HepG2 (cell line): Measurements from ENCODE around the gene IL15RA. TPM values are rescaled to one million over a fixed set of nuclear protein-coding genes. Genes with fewer than 3 reads are reported as not detected.

Experiments
- ATAC-seq: fragments of 200-7000 bp; cut with Tn5 transposase; 3 replicates; pipeline ENCODE4 v1.9.1; 2020; ENCODE audit warnings: mild to moderate bottlenecking, moderate library complexity
- BruUV-seq: library from RNA; stranded (reverse); fragments of 400-500 nt; replicated peaks from 2 replicates; lab custom pipeline; 2021; lab: Mats Ljungman, UMichigan
- CTCF ChIA-PET: fragments of 300-600 bp; formaldehyde crosslinking; extraction: SDS; loops from one replicate; lab custom pipeline; 2021; ENCODE audit warnings: low total read pairs, inconsistent platforms, low intra/inter-chr PET ratio; lab: Yijun Ruan, JAX
- POLR2A ChIA-PET: fragments of 350-600 bp; sonication (Branson Sonifier 250); formaldehyde crosslinking; loops from one replicate; lab custom pipeline; 2020; ENCODE audit warnings: antibody characterized with exemption, inconsistent platforms; lab: Yijun Ruan, JAX
- DNase-seq: peaks from one replicate; pipeline ENCODE4 v3.0.0-alpha.2; 2015; ENCODE audit warnings: low spot score
- FAIRE-seq: peaks from 3 replicates; lab custom pipeline; 2011; peaks lifted over from hg19 to GRCh38; lab: Jason Lieb, UNC
- H2AFZ ChIP-seq: one replicate; pipeline ENCODE4 v1.6.1; 2011; ENCODE audit warnings: low read length, inconsistent platforms
- H3K27ac ChIP-seq: fragments of 300-600 bp; 3 replicates; pipeline ENCODE4 v1.8.0; 2011; ENCODE audit warnings: mixed run types, mild to moderate bottlenecking, mixed read lengths, low read length, inconsistent platforms; ENCODE audit not compliant: insufficient read depth; ENCODE audit errors: extremely low read length
- H3K27me3 ChIP-seq, 2 experiments: fragments of 200-600 bp in 1 of 2; 2 replicates in 1 of 2; 3 replicates in 1 of 2; pipeline versions ENCODE4 v1.6.0 to v1.8.0; 2011; ENCODE audit warnings: low read length in 2 of 2, mild to moderate bottlenecking in 2 of 2, moderate library complexity in 2 of 2, inconsistent platforms in 1 of 2; ENCODE audit not compliant: insufficient read depth in 2 of 2, control insufficient read depth in 1 of 2
- H3K36me3 ChIP-seq, 2 experiments: fragments of 200-600 bp in 1 of 2; replicated peaks in 1 of 2; 2 replicates in 1 of 2; 3 replicates in 1 of 2; pipeline versions ENCODE4 v1.5.1 to v1.8.0; 2011; ENCODE audit warnings: low read length in 2 of 2, inconsistent platforms in 1 of 2; ENCODE audit not compliant: insufficient read depth in 2 of 2, control insufficient read depth in 1 of 2
- H3K4me1 ChIP-seq: 2 replicates; pipeline ENCODE4 v1.5.1; 2012; ENCODE audit warnings: low read length, inconsistent platforms; ENCODE audit not compliant: insufficient read depth
- H3K4me2 ChIP-seq: 2 replicates; pipeline ENCODE4 v1.6.0; 2011; ENCODE audit warnings: low read depth, low read length, inconsistent platforms
- H3K4me3 ChIP-seq, 3 experiments: fragments of 200-600 bp in 1 of 3; sonication (generic), shearing (Covaris generic) in 1 of 3; replicated peaks in 1 of 3; 2 replicates each; pipeline ENCODE4 v1.5.1; 2011 to 2016; ENCODE audit warnings: low read length in 3 of 3, inconsistent platforms in 2 of 3, low read depth in 2 of 3, mild to moderate bottlenecking in 2 of 3, control low read depth in 1 of 3, mixed read lengths in 1 of 3; ENCODE audit not compliant: insufficient read depth in 1 of 3
- H3K79me2 ChIP-seq: one replicate; pipeline ENCODE4 v1.6.1; 2011; ENCODE audit warnings: low read length, inconsistent platforms; ENCODE audit not compliant: insufficient read depth
- H3K9ac ChIP-seq: 2 replicates; pipeline ENCODE4 v1.6.0; 2011; ENCODE audit warnings: mild to moderate bottlenecking, low read depth, low read length, inconsistent platforms; ENCODE audit not compliant: insufficient read depth
- H3K9me3 ChIP-seq: 2 replicates; pipeline ENCODE4 v1.5.1; 2012; ENCODE audit warnings: mild to moderate bottlenecking, low read length
- H4K20me1 ChIP-seq: 2 replicates; pipeline ENCODE4 v1.6.0; 2011; ENCODE audit warnings: inconsistent platforms, mild to moderate bottlenecking, low read length, moderate library complexity; ENCODE audit not compliant: insufficient read depth
- ATM ChIP-seq: fragments of 450-650 bp; IDR thresholded peaks from 2 replicates; pipeline ENCODE4 v1.7.1; 2017; ENCODE audit warnings: mild to moderate bottlenecking, borderline replicate concordance
- CBX2 ChIP-seq, 2 experiments: fragments of 200-600 bp in 1 of 2; sonication (generic); formaldehyde crosslinking in 1 of 2; IDR thresholded peaks; 2 replicates each; pipeline versions ENCODE4 v1.7.0 to v1.8.1; 2018 to 2022; ENCODE audit warnings: low read depth in 2 of 2, low read length in 1 of 2, mild to moderate bottlenecking in 1 of 2, missing genetic modification reagents in 1 of 2
- ISL2 ChIP-seq: sonication (generic); formaldehyde crosslinking; IDR thresholded peaks from 2 replicates; pipeline ENCODE4 v1.5.0; 2020; ENCODE audit warnings: missing genetic modification reagents
- NFE2L2 ChIP-seq: fragments of 150-350 bp; IDR thresholded peaks from 2 replicates; pipeline ENCODE4 v1.6.1; 2014; ENCODE audit warnings: low read length
- SKI ChIP-seq: fragments of 450-650 bp; IDR thresholded peaks from one replicate; pipeline ENCODE4 v1.6.1; 2018; ENCODE audit warnings: mild to moderate bottlenecking; ENCODE audit not compliant: partially characterized antibody
- SNAI1 ChIP-seq: sonication (generic); formaldehyde crosslinking; IDR thresholded peaks from 2 replicates; pipeline ENCODE4 v1.5.0; 2020; ENCODE audit warnings: mild to moderate bottlenecking, missing genetic modification reagents, borderline replicate concordance
- ZFP91 ChIP-seq: sonication (generic); formaldehyde crosslinking; IDR thresholded peaks from 2 replicates; pipeline ENCODE4 v1.9.0; 2022; ENCODE audit warnings: missing genetic modification reagents, mild to moderate bottlenecking, borderline replicate concordance
- ZNF24 ChIP-seq: fragments of 450-650 bp; IDR thresholded peaks from 2 replicates; pipeline ENCODE4 v1.6.1; 2017; ENCODE audit warnings: antibody characterized with exemption, mild to moderate bottlenecking
- ZNF317 ChIP-seq: sonication (generic); formaldehyde crosslinking; IDR thresholded peaks from 2 replicates; pipeline ENCODE4 v1.5.0; 2020; ENCODE audit warnings: mild to moderate bottlenecking, missing genetic modification reagents
- ZNF792 ChIP-seq: IDR thresholded peaks from 2 replicates; pipeline ENCODE4 v1.6.1; 2016
- WGBS: methylation state at CpG from one replicate; pipeline ENCODE4 v1.1.6; 2017; ENCODE audit warnings: low lambda C conversion rate; 5-methylcytosine and 5-hydroxymethylcytosine counted together
- in situ Hi-C: cut with HindIII; loops from 2 replicates; pipeline ENCODE4 v1.10.0; 2017; ENCODE audit warnings: low pct_unique_long_range_greater_than_20kb; ENCODE audit not compliant: extremely low pct_ligation_motif_present
- intact Hi-C: fragments of 100-400 bp; cut with micrococcal nuclease; formaldehyde crosslinking; loops from one replicate; pipeline ENCODE4 v1.10.0; 2022; ENCODE audit not compliant: unreplicated experiment
- polyA plus RNA-seq, 8 experiments: library from polyadenylated mRNA; depleted of rRNA in 3 of 8; stranded (reverse) in 7 of 8; unstranded in 1 of 8; fragments of >200 nt; fragmentation: Illumina TruSeq in 4 of 8; extraction: Trizol in 4 of 8; gene quantifications; 2 replicates each; pipeline versions ENCODE4 v1.2.1 to v1.2.3, GENCODE V29; 2011 to 2016; ENCODE audit warnings: low read depth in 4 of 8, missing spikeins in 1 of 8, mixed read lengths in 1 of 8; ENCODE audit not compliant: insufficient read depth in 1 of 8
- total RNA-seq, 5 experiments: library from RNA; depleted of rRNA; stranded (reverse); fragments of >200 nt; fragmentation: Illumina TruSeq; extraction: Trizol; gene quantifications; 2 replicates each; pipeline ENCODE4 v1.2.3, GENCODE V29; 2016; ENCODE audit warnings: low read depth in 1 of 5
- TF ChIP-seq, protein P1 (sequence below): sonication (generic); formaldehyde crosslinking; IDR thresholded peaks from 2 replicates; pipeline ENCODE4 v1.8.0; 2022; ENCODE audit warnings: missing genetic modification reagents, mild to moderate bottlenecking, borderline replicate concordance

The IL15RA gene
- total and polyA plus RNA-seq, 2 of the 13 experiments (the other 11 are each of a cell fraction or from before 2014, with no cell fraction given), result 0.53 to 0.77 TPM

- Histone ChIP-seq H4K20me1 (no peaks in the 10 kb centered on the region), H2AFZ (no peak overlapping the region), H3K4me1 (no peaks in the 10 kb centered on the region), H3K9ac (no peak overlapping the region), H3K9me3 (no peaks in the 10 kb centered on the region), H3K27me3 (peaks cover 0 to 23% of the 10 kb centered on the region in 2 experiments; a peak in 3 of 5 replicates), H3K4me2 (no peak overlapping the region), H3K36me3 (no peaks in the 10 kb centered on the region), H3K27ac (no peak overlapping the region), H3K79me2 (no peaks in the 10 kb centered on the region), H3K4me3 (no peak overlapping the region)
- 45% methylated on average over 9 of the region's 9 CpGs for WGBS
- ChIA-PET POLR2A (no interaction called here), CTCF (no interaction called here)
- DNase-seq, result no peak
- FAIRE-seq, result no peak
- intact Hi-C loops (no loop called here), in situ Hi-C loops (no loop called here)
- BruUV-seq, result no TSS peak
- no peak for ATAC-seq
- no peak for TF ChIP-seq ZFP91
- no peak for TF ChIP-seq SNAI1 (CRISPR knock-in tag)
- TF ChIP-seq, protein P1, sequence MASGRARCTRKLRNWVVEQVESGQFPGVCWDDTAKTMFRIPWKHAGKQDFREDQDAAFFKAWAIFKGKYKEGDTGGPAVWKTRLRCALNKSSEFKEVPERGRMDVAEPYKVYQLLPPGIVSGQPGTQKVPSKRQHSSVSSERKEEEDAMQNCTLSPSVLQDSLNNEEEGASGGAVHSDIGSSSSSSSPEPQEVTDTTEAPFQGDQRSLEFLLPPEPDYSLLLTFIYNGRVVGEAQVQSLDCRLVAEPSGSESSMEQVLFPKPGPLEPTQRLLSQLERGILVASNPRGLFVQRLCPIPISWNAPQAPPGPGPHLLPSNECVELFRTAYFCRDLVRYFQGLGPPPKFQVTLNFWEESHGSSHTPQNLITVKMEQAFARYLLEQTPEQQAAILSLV (CRISPR knock-in tag), result no peak
- no peak for TF ChIP-seq ZNF317 (CRISPR knock-in tag)
- TF ChIP-seq ATM, result no peak
- TF ChIP-seq ISL2 (CRISPR knock-in tag), result no peak
- TF ChIP-seq NFE2L2, result no peak
- no peak for TF ChIP-seq SKI
- TF ChIP-seq ZNF24, result no peak
- TF ChIP-seq ZNF792 (CRISPR knock-in tag), result no peak
- TF ChIP-seq CBX2 (IDR thresholded peaks at IDR 0.05; ENCODE audit: low read depth, low read length), result no peak
- no peak for TF ChIP-seq CBX2 (CRISPR knock-in tag; IDR thresholded peaks at IDR 0.05; ENCODE audit: low read depth)
Observed at GRCh38 chr10:6020826-6021225, 43.5 kb upstream of the IL15RA start.
